H9 (cell line): ENCODE results near the gene IFRD2. TPM values are rescaled to one million over a fixed set of nuclear protein-coding genes. Genes with fewer than 3 reads are reported as not detected.
A peak's percentile ranks its signal among the peaks of the same experiment; 100 is the strongest.

ENCODE experiments used
- DNase-seq: peaks from one replicate; pipeline ENCODE4 v3.0.0-alpha.2; 2017
- H2AFZ ChIP-seq: one replicate; pipeline ENCODE4 v1.6.1; 2013; ENCODE audit warnings: mild to moderate bottlenecking, low read length, control low read depth, moderate library complexity
- H2AK5ac ChIP-seq: 2 replicates; pipeline ENCODE4 v1.6.1; 2013; ENCODE audit warnings: low read length, control low read depth, mixed read lengths; ENCODE audit not compliant: insufficient read length
- H2BK120ac ChIP-seq: one replicate; pipeline ENCODE4 v1.6.1; 2013; ENCODE audit warnings: low read depth, mild to moderate bottlenecking, low read length, control low read depth, inconsistent platforms; ENCODE audit not compliant: poor library complexity, severe bottlenecking
- H2BK12ac ChIP-seq: 2 replicates; pipeline ENCODE4 v1.6.1; 2013; ENCODE audit warnings: low read length, control low read depth, mixed read lengths, low read depth; ENCODE audit not compliant: insufficient read length
- H2BK15ac ChIP-seq: 2 replicates; pipeline ENCODE4 v1.6.1; 2013; ENCODE audit warnings: low read depth, low read length, control low read depth
- H2BK20ac ChIP-seq: one replicate; pipeline ENCODE4 v1.6.1; 2013; ENCODE audit warnings: low read depth, mild to moderate bottlenecking, low read length, control low read depth, inconsistent platforms; ENCODE audit not compliant: poor library complexity, severe bottlenecking
- H2BK5ac ChIP-seq: 2 replicates; pipeline ENCODE4 v1.6.1; 2013; ENCODE audit warnings: low read length, control low read depth, mixed read lengths; ENCODE audit not compliant: insufficient read length
- H3K14ac ChIP-seq: 2 replicates; pipeline ENCODE4 v1.6.1; 2013; ENCODE audit warnings: low read length, control low read depth; ENCODE audit not compliant: insufficient read depth
- H3K18ac ChIP-seq: 2 replicates; pipeline ENCODE4 v1.6.1; 2013; ENCODE audit warnings: low read depth, mild to moderate bottlenecking, mixed read lengths, low read length, control low read depth; ENCODE audit not compliant: insufficient read length
- H3K23ac ChIP-seq: 2 replicates; pipeline ENCODE4 v1.6.1; 2013; ENCODE audit warnings: low read length, control low read depth, mixed read lengths, low read depth; ENCODE audit not compliant: insufficient read length
- H3K23me2 ChIP-seq: 2 replicates; pipeline ENCODE4 v1.6.1; 2013; ENCODE audit warnings: low read depth, mild to moderate bottlenecking, mixed read lengths, low read length, control low read depth; ENCODE audit not compliant: insufficient read length, poor library complexity, severe bottlenecking
- H3K27ac ChIP-seq: 2 replicates; pipeline ENCODE4 v1.5.1; 2013; ENCODE audit warnings: low read length, control low read depth, mixed read lengths, low read depth; ENCODE audit not compliant: insufficient read length
- H3K27me3 ChIP-seq: 2 replicates; pipeline ENCODE4 v1.6.1; 2013; ENCODE audit warnings: low read length, control low read depth, inconsistent platforms; ENCODE audit not compliant: insufficient read depth
- H3K4ac ChIP-seq: 2 replicates; pipeline ENCODE4 v1.6.1; 2013; ENCODE audit warnings: low read depth, mild to moderate bottlenecking, control low read depth, inconsistent platforms, low read length, moderate library complexity
- H3K4me1 ChIP-seq: 2 replicates; pipeline ENCODE4 v1.6.1; 2013; ENCODE audit warnings: low read length, control low read depth, inconsistent platforms; ENCODE audit not compliant: insufficient read depth
- H3K4me2 ChIP-seq: 2 replicates; pipeline ENCODE4 v1.6.1; 2013; ENCODE audit warnings: low read length, control low read depth, mixed read lengths; ENCODE audit not compliant: insufficient read length, insufficient read depth
- H3K56ac ChIP-seq: 2 replicates; pipeline ENCODE4 v1.6.1; 2013; ENCODE audit warnings: low read depth, mild to moderate bottlenecking, mixed read lengths, low read length, control low read depth; ENCODE audit not compliant: insufficient read length
- H3K79me1 ChIP-seq: 2 replicates; pipeline ENCODE4 v1.6.1; 2013; ENCODE audit warnings: low read depth, mild to moderate bottlenecking, moderate library complexity, low read length, control low read depth, inconsistent platforms; ENCODE audit not compliant: insufficient read depth, poor library complexity, severe bottlenecking
- H3K79me2 ChIP-seq: 2 replicates; pipeline ENCODE4 v1.6.1; 2013; ENCODE audit warnings: low read length, control low read depth, inconsistent platforms; ENCODE audit not compliant: insufficient read depth
- H3K9ac ChIP-seq: 2 replicates; pipeline ENCODE4 v1.6.1; 2013; ENCODE audit warnings: low read length, control low read depth, mixed read lengths; ENCODE audit not compliant: insufficient read length; ENCODE audit errors: extremely low read depth
- H3K9me3 ChIP-seq: one replicate; pipeline ENCODE4 v1.6.1; 2013; ENCODE audit warnings: low read depth, low read length, inconsistent platforms; ENCODE audit not compliant: control insufficient read depth
- H3T11ph ChIP-seq: one replicate; pipeline ENCODE4 v1.6.1; 2013; ENCODE audit warnings: mild to moderate bottlenecking, low read length, control low read depth, inconsistent platforms
- H4K20me1 ChIP-seq: one replicate; pipeline ENCODE4 v1.6.1; 2013; ENCODE audit not compliant: control insufficient read depth, insufficient read length, insufficient read depth
- H4K5ac ChIP-seq: 2 replicates; pipeline ENCODE4 v1.6.1; 2013; ENCODE audit warnings: low read depth, mild to moderate bottlenecking, mixed read lengths, low read length, control low read depth; ENCODE audit not compliant: insufficient read length
- H4K8ac ChIP-seq: replicated peaks from 2 replicates; pipeline ENCODE4 v1.6.1; 2013; ENCODE audit warnings: low read length, control low read depth, mixed read lengths, low read depth; ENCODE audit not compliant: insufficient read length
- H4K91ac ChIP-seq: 2 replicates; pipeline ENCODE4 v1.6.1; 2013; ENCODE audit warnings: low read depth, mild to moderate bottlenecking, moderate library complexity, mixed read lengths, low read length, control low read depth; ENCODE audit not compliant: insufficient read length
- H3K27ac Mint-ChIP-seq, 3 experiments: 2 replicates in 2 of 3; 3 replicates in 1 of 3; pipeline ENCODE4 v1.8.0; 2020 to 2021; ENCODE audit warnings: mixed read lengths in 3 of 3, mild to moderate bottlenecking in 1 of 3, moderate library complexity in 1 of 3
- H3K27me3 Mint-ChIP-seq: 2 replicates; pipeline ENCODE4 v1.8.0; 2021; ENCODE audit warnings: low read depth, mild to moderate bottlenecking, moderate library complexity, mixed read lengths
- H3K36me3 Mint-ChIP-seq, 3 experiments: 2 replicates in 2 of 3; 3 replicates in 1 of 3; pipeline ENCODE4 v1.8.0; 2020 to 2021; ENCODE audit warnings: low read depth in 3 of 3, mixed read lengths in 3 of 3; ENCODE audit not compliant: insufficient read depth in 1 of 3
- H3K4me1 Mint-ChIP-seq, 2 experiments: 2 replicates each; pipeline ENCODE4 v1.8.0; 2020; ENCODE audit warnings: mixed read lengths in 2 of 2
- H3K4me3 Mint-ChIP-seq, 2 experiments: 2 replicates in 1 of 2; 3 replicates in 1 of 2; pipeline ENCODE4 v1.8.0; 2020 to 2021; ENCODE audit warnings: mild to moderate bottlenecking in 2 of 2, mixed read lengths in 2 of 2, moderate library complexity in 1 of 2
- H3K9me3 Mint-ChIP-seq, 2 experiments: 2 replicates in 1 of 2; 3 replicates in 1 of 2; pipeline ENCODE4 v1.8.0; 2020; ENCODE audit warnings: mild to moderate bottlenecking in 2 of 2, mixed read lengths in 2 of 2, moderate library complexity in 1 of 2
- CTCF ChIP-seq: fragments of 200-600 bp; sonication (generic); conservative IDR thresholded peaks from 3 replicates; pipeline ENCODE4 v1.8.0; 2021; ENCODE audit warnings: antibody characterized with exemption, mild to moderate bottlenecking
- WGBS: extraction: QIAGEN DNeasy Blood & Tissue Kit; methylation state at CpG from one replicate; pipeline ENCODE4 v1.1.7; 2013; ENCODE audit warnings: missing lambda C conversion rate, low lambda C conversion rate, mixed read lengths; ENCODE audit not compliant: insufficient read length; ENCODE audit errors: extremely low coverage; 5-methylcytosine and 5-hydroxymethylcytosine counted together
- total RNA-seq: library from RNA; stranded (reverse); gene quantifications from 2 replicates; pipeline ENCODE4 v1.2.1, GENCODE V29; 2021

Gene IFRD2
- total RNA-seq, 1 experiment from 2014 or later, result 109 TPM

GRCh38 chr3:50269460-50269859 lies 22.8 kb downstream of the IFRD2 start:
- Histone ChIP-seq H3K4me2 (no peak overlapping the region), H2BK20ac (no peak overlapping the region), H2BK120ac (no peak overlapping the region), H3T11ph (no peak overlapping the region), H4K91ac (no peak overlapping the region), H2AK5ac (no peak overlapping the region), H3K4me1 (peaks cover 2% of the 10 kb centered on the region; the same call in 1 of the 2 replicates), H4K8ac (no peak overlapping the region), H4K5ac (no peak overlapping the region), H3K23me2 (peaks cover 4% of the 10 kb centered on the region), H3K9ac (no peak overlapping the region), H4K20me1 (no peaks in the 10 kb centered on the region), H3K27me3 (peaks cover 13% of the 10 kb centered on the region; the same call in 1 of the 2 replicates), H2BK15ac (no peak overlapping the region), H2BK12ac (no peak overlapping the region), H2AFZ (no peak overlapping the region), H3K27ac (no peak overlapping the region), H3K56ac (no peak overlapping the region), H3K79me2 (no peaks in the 10 kb centered on the region), H3K18ac (no peak overlapping the region), H3K4ac (no peak overlapping the region), H3K9me3 (no peaks in the 10 kb centered on the region), H3K79me1 (no peaks in the 10 kb centered on the region), H3K14ac (no peak overlapping the region), H3K23ac (no peak overlapping the region), H2BK5ac (no peak overlapping the region)
- Mint-ChIP-seq H3K9me3 (no peaks in the 10 kb centered on the region; a peak in 1 of 5 replicates), H3K36me3 (no peaks in the 10 kb centered on the region; a peak in 1 of 7 replicates), H3K27me3 (peaks cover 20% of the 10 kb centered on the region), H3K27ac (peak overlapping the region in 2 of 3 experiments; percentile 62 to 87; a peak in 2 of 7 replicates), H3K4me3 (no peak overlapping the region), H3K4me1 (peaks cover 44 to 62% of the 10 kb centered on the region in 2 experiments)
- no CpG with 5 or more reads among the region's 4 CpGs for WGBS
- TF ChIP-seq CTCF, result no peak
- DNase-seq, result no peak
